WI38 (cell line): ENCODE results near the gene THAP7.

ENCODE experiments used
- H3K4me3 ChIP-seq: 2 replicates; pipeline ENCODE4 v1.5.1; 2011; ENCODE audit warnings: low read depth, mild to moderate bottlenecking, control low read depth, low read length
- TF ChIP-seq, protein P1 (sequence below): IDR thresholded peaks from 2 replicates; pipeline ENCODE4 v1.5.1; 2012; ENCODE audit warnings: low read depth, mild to moderate bottlenecking, control low read depth, low read length

The THAP7 gene

DNA sequence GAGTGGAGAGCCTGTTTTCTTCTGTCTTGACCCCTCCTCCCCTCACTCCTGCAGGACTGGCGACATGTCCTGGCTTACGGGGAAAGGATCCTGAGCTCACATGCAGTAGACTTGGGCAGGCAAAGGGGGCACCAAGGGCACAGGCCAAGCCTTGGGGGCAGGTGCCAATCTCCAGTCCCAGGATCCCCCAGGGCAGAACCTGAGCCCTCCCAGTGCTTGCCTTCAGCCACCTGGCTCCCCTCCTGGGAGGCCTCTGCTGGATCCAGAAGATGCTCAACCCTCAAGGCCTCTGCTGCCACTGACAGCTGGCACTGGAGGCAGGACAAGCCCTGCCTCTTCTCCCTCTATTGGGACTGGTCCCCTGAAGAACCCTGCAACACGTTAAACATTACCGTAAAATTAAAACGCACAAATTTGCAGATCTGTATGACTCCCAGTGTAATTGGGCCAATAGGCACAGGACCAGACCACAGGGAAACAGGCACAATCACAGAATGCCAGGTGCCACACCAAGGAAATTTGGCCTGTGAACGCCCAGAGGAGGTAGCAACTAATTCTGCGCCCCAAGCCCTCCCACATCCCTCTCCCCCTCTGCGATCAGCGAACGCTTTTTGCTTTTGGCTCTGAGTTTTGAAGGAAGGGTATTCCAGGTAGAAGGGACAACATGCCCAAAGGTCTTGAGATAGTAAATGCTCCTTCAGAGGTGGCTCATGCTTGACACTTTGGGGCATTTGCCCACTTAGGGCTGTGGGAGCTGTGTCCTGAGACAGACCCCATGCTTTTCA is 20.8 kb downstream of the THAP7 start:
- TF ChIP-seq, protein P1, sequence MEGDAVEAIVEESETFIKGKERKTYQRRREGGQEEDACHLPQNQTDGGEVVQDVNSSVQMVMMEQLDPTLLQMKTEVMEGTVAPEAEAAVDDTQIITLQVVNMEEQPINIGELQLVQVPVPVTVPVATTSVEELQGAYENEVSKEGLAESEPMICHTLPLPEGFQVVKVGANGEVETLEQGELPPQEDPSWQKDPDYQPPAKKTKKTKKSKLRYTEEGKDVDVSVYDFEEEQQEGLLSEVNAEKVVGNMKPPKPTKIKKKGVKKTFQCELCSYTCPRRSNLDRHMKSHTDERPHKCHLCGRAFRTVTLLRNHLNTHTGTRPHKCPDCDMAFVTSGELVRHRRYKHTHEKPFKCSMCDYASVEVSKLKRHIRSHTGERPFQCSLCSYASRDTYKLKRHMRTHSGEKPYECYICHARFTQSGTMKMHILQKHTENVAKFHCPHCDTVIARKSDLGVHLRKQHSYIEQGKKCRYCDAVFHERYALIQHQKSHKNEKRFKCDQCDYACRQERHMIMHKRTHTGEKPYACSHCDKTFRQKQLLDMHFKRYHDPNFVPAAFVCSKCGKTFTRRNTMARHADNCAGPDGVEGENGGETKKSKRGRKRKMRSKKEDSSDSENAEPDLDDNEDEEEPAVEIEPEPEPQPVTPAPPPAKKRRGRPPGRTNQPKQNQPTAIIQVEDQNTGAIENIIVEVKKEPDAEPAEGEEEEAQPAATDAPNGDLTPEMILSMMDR, result no peak
- peak overlapping the region; percentile 86 for H3K4me3 ChIP-seq

DNA sequence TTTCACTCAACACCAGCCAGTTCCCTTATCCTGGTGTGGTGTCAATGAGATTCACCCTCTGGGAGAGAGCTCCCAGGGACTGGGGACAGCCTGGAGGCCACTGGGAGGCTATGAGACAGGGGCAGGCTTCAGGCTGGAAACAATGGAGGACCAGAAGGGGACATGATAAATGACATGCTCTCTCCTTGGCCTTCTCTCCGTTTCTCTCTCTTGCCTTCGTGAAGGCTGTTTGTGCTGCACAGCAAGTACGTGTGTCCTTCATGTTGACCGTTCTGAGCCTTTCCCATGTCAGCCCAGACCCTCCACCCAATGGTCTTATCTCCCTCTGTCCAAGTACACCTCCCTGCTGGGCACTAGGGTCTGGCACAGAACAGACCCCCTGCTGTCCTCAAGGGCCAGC is 21.4 kb downstream of the THAP7 start:
- no peak overlapping the region for H3K4me3 ChIP-seq
- TF ChIP-seq, protein P1, result no peak

DNA sequence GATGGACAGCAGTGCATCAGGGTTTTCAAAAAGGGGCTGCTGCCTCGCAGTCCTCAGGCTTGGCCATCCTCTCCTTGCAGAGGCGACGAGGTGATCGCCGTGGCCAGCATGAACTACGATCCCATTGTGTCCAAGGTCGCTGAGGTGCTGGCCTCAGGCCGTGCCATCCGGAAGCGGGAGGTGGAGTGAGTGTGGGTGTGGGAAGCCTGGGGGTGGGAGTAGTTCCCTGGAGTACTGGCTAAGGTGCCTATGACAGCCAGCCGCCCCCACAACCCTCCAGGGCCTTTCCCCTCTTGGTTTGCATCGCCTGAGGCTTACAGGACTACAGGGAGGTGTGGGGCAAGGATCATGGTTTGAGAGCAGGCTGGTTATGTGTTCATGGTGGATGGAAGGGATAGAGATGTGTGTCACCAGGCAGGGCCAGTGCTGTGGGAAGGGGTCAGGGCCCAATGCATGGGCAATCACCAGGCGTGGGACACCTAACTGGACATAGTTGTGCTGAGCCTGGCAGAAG is 21.9 kb downstream of the THAP7 start:
- TF ChIP-seq, protein P1, result no peak
- H3K4me3 ChIP-seq, result no peak overlapping the region

DNA sequence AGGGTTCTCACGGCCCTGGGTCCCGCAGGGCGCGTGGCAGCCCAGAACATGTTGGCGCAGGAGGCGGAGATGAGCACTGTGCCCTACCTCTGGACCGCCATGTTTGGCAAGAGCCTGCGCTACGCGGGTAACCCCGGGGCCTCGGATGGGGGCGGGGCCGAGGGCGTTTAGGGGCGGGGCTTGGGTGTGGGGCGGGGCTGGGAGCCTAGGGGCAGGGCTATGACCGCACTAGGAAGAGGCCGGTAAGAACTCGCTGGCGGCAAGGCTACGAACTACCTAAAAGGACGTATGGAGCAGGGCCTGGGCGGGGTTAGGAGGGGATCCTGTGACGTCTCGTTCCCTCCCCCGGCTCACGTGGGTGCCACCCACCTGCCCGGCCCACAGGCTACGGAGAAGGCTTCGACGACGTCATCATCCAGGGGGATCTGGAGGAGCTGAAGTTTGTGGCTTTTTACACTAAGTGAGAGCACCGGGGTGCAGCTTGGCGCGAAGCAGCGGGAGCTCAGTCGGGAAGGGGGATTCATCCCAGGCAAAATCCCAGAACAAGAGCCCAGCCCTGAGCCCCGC is 22.6 kb downstream of the THAP7 start:
- no peak overlapping the region for H3K4me3 ChIP-seq

DNA sequence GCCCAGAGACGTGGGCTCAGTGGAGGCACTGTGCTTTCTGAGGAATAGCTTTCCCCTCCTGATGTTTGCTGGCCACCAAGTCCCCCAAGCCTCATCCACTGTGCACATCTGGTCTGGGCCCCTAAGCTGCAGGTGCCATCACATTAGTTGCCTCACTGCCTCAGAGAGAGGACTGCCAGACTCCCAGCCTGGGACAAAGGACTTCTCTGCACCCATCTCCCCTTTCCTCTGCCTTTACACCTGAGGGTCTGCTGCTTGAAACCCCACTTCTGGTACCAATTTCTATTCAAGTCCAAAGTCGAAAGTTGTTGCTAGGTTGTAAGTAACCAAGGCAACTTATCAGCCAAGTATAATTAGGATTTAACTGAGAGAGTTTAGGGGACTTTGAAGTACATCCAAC is 23.5 kb downstream of the THAP7 start:
- H3K4me3 ChIP-seq, result no peak overlapping the region
- TF ChIP-seq, protein P1, result no peak

More for the DNA sequence above, 22.6 kb downstream of the THAP7 start:
- TF ChIP-seq, protein P1, result no peak

DNA sequence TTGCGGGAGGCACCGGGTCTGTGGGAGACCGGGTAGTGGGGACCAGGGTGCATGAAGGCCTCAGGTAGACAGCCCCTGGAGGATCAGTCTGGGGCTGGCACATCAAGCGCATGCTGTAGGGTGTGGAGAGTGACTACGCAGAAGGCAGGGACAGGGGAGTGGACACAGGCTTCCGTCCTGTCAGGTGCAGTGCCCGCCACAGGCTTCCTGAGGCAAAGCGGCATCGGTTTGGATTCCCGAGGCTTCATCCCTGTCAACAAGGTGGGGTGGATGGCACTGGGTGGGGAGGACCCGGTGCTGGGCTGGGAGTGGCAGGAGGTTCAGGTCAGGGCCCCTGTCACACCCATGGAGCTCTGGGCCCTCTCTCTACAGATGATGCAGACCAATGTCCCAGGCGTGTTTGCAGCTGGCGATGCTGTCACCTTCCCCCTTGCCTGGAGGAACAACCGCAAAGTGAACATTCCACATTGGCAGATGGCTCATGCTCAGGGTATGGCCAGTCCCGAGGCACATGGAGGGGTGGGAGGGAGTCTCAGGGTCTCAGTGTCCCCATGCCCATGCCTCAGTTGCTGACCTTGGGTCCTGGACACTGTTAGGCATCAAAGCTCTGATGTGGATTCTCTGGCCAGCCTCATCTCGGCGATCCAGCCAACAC is 24.3 kb downstream of the THAP7 start:
- TF ChIP-seq, protein P1, result no peak
- H3K4me3 ChIP-seq, result no peak overlapping the region

DNA sequence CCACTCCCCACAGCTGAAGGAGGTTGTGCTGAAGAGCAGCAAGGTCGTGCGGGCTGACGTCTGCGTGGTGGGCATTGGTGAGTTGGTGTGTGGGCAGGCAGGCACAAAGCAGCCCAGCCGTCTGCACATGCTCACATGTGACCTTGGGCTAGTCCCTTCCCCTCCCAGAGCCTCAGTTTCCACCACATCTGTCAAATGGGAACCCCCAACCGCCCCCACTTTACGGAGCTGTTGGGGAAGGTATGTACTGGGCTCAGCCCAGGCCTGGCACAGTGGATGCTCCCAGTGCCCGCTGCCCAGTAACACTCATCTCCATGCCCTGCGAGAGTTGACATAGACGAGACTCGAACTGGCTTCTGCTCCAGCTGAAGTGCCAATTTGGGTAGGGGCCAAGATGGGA is 24.9 kb downstream of the THAP7 start:
- TF ChIP-seq, protein P1, result no peak
- H3K4me3 ChIP-seq, result no peak overlapping the region
